ENCODE measurements around the gene TM4SF4.

Gene TM4SF4

GRCh38 chr3:149528340-149528650, 53.8 kb downstream of the TM4SF4 start:
- no peak for TF ChIP-seq ESRRG (CRISPR knock-in tag; IDR thresholded peaks at IDR 0.05)
- ATAC-seq = no peak

- TF ChIP-seq PPARA (CRISPR knock-in tag; IDR thresholded peaks at IDR 0.05; ENCODE audit: borderline replicate concordance) (no peak), ZFP3 (CRISPR knock-in tag; IDR thresholded peaks at IDR 0.05) (no peak), TOX (CRISPR knock-in tag; IDR thresholded peaks at IDR 0.05; ENCODE audit: borderline replicate concordance) (no peak), TSHZ2 (CRISPR knock-in tag; IDR thresholded peaks at IDR 0.05) (no peak), CSDC2 (CRISPR knock-in tag; IDR thresholded peaks at IDR 0.05) (no peak), ESRRG (CRISPR knock-in tag; IDR thresholded peaks at IDR 0.05) (no peak), ISL1 (CRISPR knock-in tag; IDR thresholded peaks at IDR 0.05) (no peak), BACH2 (CRISPR knock-in tag; IDR thresholded peaks at IDR 0.05; ENCODE audit: borderline replicate concordance) (no peak), POU6F1 (CRISPR knock-in tag; IDR thresholded peaks at IDR 0.05; ENCODE audit: borderline replicate concordance, low read depth) (no peak), OSR1 (CRISPR knock-in tag; IDR thresholded peaks at IDR 0.05) (no peak), ZNF565 (CRISPR knock-in tag; conservative IDR thresholded peaks at IDR 0.05; ENCODE audit: low read depth) (no peak), RARB (CRISPR knock-in tag; IDR thresholded peaks at IDR 0.05) (no peak), CSRNP3 (CRISPR knock-in tag; IDR thresholded peaks at IDR 0.05) (no peak), CREB5 (CRISPR knock-in tag; IDR thresholded peaks at IDR 0.05; ENCODE audit: low read depth) (no peak), ZNF70 (CRISPR knock-in tag; IDR thresholded peaks at IDR 0.05) (no peak), PATZ1 (CRISPR knock-in tag; IDR thresholded peaks at IDR 0.05; ENCODE audit: borderline replicate concordance) (no peak), ZFP30 (CRISPR knock-in tag; IDR thresholded peaks at IDR 0.05) (no peak)
- ATAC-seq = no peak
Observed at GRCh38 chr3:149529099-149529498, 54.6 kb downstream of the TM4SF4 start.

GRCh38 chr3:149532489-149533180, 58.1 kb downstream of the TM4SF4 start:
- ATAC-seq = no peak
- TF ChIP-seq TOX (CRISPR knock-in tag; IDR thresholded peaks at IDR 0.05; ENCODE audit: borderline replicate concordance) (no peak), CSDC2 (CRISPR knock-in tag; IDR thresholded peaks at IDR 0.05) (no peak), GLIS3 (CRISPR knock-in tag; IDR thresholded peaks at IDR 0.05) (no peak), CSRNP3 (CRISPR knock-in tag; IDR thresholded peaks at IDR 0.05) (no peak), CREB5 (CRISPR knock-in tag; IDR thresholded peaks at IDR 0.05; ENCODE audit: low read depth) (no peak), ZC3H10 (CRISPR knock-in tag; IDR thresholded peaks at IDR 0.05) (no peak), SNAI2 (CRISPR knock-in tag; IDR thresholded peaks at IDR 0.05) (no peak), OSR1 (CRISPR knock-in tag; IDR thresholded peaks at IDR 0.05) (no peak), RARB (CRISPR knock-in tag; IDR thresholded peaks at IDR 0.05) (no peak), ZFP3 (CRISPR knock-in tag; IDR thresholded peaks at IDR 0.05) (no peak)
